ENCODE measurements around the gene SURF6. TPM values are rescaled to one million over a fixed set of nuclear protein-coding genes. Genes with fewer than 3 reads are reported as not detected.

SURF6 gene
- total RNA-seq (10 to 100 TPM in 2 of 6 donors, 1 to 10 TPM in 4; 5.8 to 13.6 (median 7.6) TPM), polyA plus RNA-seq (10 to 100 TPM; 17.7 to 19.8 TPM)

DNA sequence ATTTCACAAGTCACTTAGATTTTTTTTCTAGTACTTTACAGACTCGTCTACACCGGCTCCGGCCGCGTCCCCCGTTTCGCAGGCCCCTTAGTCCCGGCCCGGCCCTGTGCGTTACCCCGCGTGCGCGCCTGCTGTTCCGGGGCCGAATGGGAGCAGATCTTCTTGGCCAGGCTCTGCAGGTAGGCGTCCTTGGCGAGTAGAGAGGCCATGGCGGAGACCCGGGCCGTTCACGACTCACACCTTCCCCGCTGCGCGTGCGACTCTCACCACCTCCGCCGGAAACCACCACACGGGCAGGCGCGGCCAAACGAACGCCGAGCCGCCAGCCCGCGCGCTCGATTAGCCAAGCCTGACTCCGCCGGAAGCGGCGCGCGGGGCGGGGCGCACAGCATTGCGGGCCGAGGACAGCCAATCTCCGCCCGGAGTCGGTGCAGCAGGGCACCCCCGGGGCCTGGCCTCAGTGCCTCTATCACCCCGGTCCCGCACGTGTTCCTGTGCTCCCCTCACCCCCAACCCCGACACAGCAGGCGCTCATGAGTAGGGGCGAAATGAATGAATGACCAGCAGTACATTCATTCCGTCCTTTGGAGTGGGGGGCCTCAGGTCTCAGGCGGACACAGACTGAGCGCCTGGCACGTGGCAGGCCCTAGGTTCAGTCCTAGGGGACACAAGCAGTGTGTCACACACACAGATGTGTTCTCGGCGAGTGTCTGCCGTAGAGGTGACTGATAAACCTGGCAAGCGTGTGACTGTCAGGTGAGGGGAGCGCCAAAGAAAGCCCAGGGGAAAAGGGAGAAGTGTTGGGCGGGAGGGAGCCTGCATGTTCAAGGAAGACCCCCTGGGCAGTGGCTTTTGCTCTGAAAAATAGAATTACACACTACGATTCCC lies at the start of gene SURF6:
Gene SURF6 (minus strand): TSS at position 265 of the 888 bp plus-strand sequence. CDS start 56 bp downstream, at position 209.
- intact Hi-C loops (cut with DNase I), result loop anchor here in 1 of 3 donors (10.0 kb wide), 1 partner anchor 151 kb away; no protein-coding TSS in a partner anchor
- 3 to 4% methylated on average over 69 to 70 of the region's 70 CpGs for WGBS, 2 donors
- H3K27ac ChIP-seq, result peak within 1 kb of the TSS; percentile 42 to 60 (median 52)
- TF ChIP-seq, protein P1, sequence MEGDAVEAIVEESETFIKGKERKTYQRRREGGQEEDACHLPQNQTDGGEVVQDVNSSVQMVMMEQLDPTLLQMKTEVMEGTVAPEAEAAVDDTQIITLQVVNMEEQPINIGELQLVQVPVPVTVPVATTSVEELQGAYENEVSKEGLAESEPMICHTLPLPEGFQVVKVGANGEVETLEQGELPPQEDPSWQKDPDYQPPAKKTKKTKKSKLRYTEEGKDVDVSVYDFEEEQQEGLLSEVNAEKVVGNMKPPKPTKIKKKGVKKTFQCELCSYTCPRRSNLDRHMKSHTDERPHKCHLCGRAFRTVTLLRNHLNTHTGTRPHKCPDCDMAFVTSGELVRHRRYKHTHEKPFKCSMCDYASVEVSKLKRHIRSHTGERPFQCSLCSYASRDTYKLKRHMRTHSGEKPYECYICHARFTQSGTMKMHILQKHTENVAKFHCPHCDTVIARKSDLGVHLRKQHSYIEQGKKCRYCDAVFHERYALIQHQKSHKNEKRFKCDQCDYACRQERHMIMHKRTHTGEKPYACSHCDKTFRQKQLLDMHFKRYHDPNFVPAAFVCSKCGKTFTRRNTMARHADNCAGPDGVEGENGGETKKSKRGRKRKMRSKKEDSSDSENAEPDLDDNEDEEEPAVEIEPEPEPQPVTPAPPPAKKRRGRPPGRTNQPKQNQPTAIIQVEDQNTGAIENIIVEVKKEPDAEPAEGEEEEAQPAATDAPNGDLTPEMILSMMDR (IDR thresholded peaks at IDR 0.05), result no peak
- peaks cover 0 to 36% (median 12%) of the 10 kb centered on the region in 3 donors for H3K36me3 ChIP-seq
- H3K4me1 ChIP-seq, result peaks cover 7 to 8% (median 8%) of the 10 kb centered on the region in 3 donors
- FAIRE-seq, result no peak
- peak; percentile 97 to 99 (median 97) for ATAC-seq
- H3K4me3 ChIP-seq, result peak within 1 kb of the TSS; percentile 63 to 85 (median 81)
- peak; percentile 86 to 97 (median 90) for DNase-seq
- H3K9me3 ChIP-seq, result no peaks in the 10 kb centered on the region
- no peaks in the 10 kb centered on the region for H3K27me3 ChIP-seq

DNA sequence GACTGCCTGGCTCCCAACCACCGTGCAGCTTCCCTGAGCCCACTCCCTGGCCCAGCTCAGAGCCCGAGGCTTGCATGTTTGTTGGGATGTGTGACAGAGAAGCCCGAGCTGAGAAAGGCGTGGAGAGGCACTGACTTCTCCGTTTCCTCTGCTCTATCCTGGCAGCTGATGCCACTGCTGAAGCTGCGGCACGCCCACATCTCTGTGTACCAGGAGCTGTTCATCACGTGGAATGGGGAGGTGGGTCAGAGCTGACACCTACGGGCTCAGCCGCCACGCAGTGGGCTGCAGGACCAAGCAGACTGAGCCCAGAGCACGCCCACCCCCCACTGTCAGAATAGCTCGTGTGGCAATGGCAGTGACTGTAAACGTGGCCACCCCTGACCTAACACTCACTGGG lies 49.5 kb upstream of the SURF6 start:
- no peaks in the 10 kb centered on the region for H3K9me3 ChIP-seq
- H3K27me3 ChIP-seq, result no peaks in the 10 kb centered on the region
- DNase-seq (no peak), FAIRE-seq (no peak), ATAC-seq (no peak)
- TF ChIP-seq, protein P1 (IDR thresholded peaks at IDR 0.05), result no peak
- H3K27ac ChIP-seq, result no peak overlapping the region
- intact Hi-C loops (cut with DNase I), result no loop called here
- no peaks in the 10 kb centered on the region for H3K4me1 ChIP-seq
- no peak overlapping the region for H3K4me3 ChIP-seq
- no peaks in the 10 kb centered on the region for H3K36me3 ChIP-seq
- WGBS, 2 donors, result 88 to 92% methylated on average over 14 of the region's 14 CpGs

DNA sequence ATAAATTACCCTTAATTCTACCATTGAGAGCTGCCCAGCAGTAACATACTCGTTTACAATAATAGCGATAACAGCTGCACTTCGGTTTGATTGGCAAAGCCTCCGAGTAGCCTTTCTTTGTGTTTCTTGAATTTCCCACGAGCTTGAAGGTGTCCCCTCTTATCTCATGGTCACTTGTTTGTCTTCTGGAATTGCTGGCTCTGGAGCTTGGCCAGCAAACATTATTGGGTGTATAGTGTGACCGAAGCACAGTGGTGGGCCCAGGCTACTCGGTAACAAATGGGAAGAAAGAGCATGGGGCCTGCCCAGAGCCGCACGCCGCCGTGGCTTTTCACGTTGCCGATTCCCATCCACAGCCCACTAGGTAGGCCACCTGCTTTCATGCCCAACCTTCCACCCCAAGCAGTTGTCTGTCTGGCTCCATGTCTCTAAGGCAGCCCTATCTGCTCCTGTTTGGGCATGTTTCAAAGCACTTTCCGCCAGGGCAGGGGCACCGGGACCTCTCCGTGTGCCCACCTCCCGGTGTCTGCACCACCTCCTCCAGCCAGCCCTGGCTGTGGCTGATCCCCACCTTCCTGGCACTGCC lies 48.8 kb upstream of the SURF6 start:
- Histone ChIP-seq H3K36me3 (no peaks in the 10 kb centered on the region), H3K27ac (no peak overlapping the region), H3K4me1 (no peaks in the 10 kb centered on the region), H3K27me3 (no peaks in the 10 kb centered on the region), H3K9me3 (no peaks in the 10 kb centered on the region), H3K4me3 (no peak overlapping the region)
- 68 to 77% methylated on average over 13 to 17 of the region's 17 CpGs for WGBS, 2 donors
- ATAC-seq (no peak), DNase-seq (no peak), FAIRE-seq (no peak)
- intact Hi-C loops (cut with DNase I), result no loop called here
- TF ChIP-seq, protein P1 (IDR thresholded peaks at IDR 0.05), result no peak

DNA sequence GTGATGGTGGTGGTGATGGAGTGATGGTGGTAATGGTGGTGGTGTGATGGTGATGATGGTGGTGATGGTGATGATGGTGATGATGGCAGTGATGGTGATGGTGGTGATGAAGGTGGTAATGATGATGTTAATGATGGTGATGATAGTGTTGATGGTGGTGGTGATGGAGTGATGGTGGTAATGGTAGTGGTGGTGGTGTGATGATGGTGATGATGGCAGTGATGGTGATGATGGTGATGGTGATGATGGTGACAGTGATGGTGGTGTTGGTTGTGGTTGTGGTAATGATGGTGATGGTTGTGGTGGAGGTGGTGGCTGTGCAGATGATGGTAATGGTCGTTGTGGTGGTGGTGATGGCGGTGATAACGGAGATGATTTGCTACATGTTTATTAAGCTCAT lies 47.5 kb upstream of the SURF6 start:
- 95 to 98% methylated on average over 3 of the region's 3 CpGs for WGBS, 2 donors
- no peaks in the 10 kb centered on the region for H3K9me3 ChIP-seq
- H3K4me1 ChIP-seq, result no peaks in the 10 kb centered on the region
- no peak for ATAC-seq
- no peak overlapping the region for H3K4me3 ChIP-seq
- H3K27me3 ChIP-seq, result no peaks in the 10 kb centered on the region
- no peak overlapping the region for H3K27ac ChIP-seq
- no peak for FAIRE-seq
- intact Hi-C loops (cut with DNase I), result no loop called here
- H3K36me3 ChIP-seq, result no peaks in the 10 kb centered on the region
- TF ChIP-seq, protein P1 (IDR thresholded peaks at IDR 0.05), result no peak
- DNase-seq, result no peak

Measured in pancreas (tissue), 10 donors.